Measurements from ENCODE around the gene STAT3.

DNA sequence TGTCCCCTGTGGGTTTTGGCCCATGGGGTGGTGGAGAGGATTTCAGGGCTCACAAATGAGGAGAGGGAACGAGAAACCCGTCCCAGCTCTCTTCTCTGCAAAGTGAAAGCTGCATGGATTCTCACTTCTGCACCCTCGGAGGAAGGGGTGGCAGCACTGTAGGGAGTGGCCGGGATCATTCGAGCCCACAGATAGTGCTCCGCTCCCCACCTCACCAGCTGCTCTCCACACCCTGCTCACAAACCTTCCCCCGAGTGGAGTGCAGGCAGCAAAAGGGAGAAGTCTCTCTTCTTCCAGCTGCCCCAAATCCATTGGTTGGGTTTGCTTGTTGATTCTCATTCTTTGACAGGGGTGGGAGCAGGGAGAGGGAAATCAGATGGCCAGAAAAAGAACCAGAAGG lies 79.8 kb downstream of the STAT3 start:
- TF ChIP-seq ZFP3 (CRISPR knock-in tag; IDR thresholded peaks at IDR 0.05) (no peak), RARB (CRISPR knock-in tag; IDR thresholded peaks at IDR 0.05) (no peak), OSR1 (CRISPR knock-in tag; IDR thresholded peaks at IDR 0.05) (no peak), CSDC2 (CRISPR knock-in tag; IDR thresholded peaks at IDR 0.05) (no peak)
- TF ChIP-seq, protein P1, sequence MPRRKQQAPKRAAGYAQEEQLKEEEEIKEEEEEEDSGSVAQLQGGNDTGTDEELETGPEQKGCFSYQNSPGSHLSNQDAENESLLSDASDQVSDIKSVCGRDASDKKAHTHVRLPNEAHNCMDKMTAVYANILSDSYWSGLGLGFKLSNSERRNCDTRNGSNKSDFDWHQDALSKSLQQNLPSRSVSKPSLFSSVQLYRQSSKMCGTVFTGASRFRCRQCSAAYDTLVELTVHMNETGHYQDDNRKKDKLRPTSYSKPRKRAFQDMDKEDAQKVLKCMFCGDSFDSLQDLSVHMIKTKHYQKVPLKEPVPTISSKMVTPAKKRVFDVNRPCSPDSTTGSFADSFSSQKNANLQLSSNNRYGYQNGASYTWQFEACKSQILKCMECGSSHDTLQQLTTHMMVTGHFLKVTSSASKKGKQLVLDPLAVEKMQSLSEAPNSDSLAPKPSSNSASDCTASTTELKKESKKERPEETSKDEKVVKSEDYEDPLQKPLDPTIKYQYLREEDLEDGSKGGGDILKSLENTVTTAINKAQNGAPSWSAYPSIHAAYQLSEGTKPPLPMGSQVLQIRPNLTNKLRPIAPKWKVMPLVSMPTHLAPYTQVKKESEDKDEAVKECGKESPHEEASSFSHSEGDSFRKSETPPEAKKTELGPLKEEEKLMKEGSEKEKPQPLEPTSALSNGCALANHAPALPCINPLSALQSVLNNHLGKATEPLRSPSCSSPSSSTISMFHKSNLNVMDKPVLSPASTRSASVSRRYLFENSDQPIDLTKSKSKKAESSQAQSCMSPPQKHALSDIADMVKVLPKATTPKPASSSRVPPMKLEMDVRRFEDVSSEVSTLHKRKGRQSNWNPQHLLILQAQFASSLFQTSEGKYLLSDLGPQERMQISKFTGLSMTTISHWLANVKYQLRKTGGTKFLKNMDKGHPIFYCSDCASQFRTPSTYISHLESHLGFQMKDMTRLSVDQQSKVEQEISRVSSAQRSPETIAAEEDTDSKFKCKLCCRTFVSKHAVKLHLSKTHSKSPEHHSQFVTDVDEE (CRISPR knock-in tag; IDR thresholded peaks at IDR 0.05) = no peak

All from SK-N-SH treated with all-trans-retinoic acid at 6 μM for 48 hours (cell line).